HEK293 (cell line): ENCODE measurements around the gene ALOX12B.
A peak's percentile ranks its signal among the peaks of the same experiment; 100 is the strongest.

ENCODE experiments used
- CTCF ChIA-PET: fragments of 350-600 bp; formaldehyde crosslinking; extraction: SDS; loops from one replicate; lab custom pipeline; 2021; ENCODE audit warnings: antibody characterized with exemption; lab: Yijun Ruan, JAX
- POLR2A ChIA-PET: fragments of 300-600 bp; formaldehyde crosslinking; extraction: SDS; loops from one replicate; lab custom pipeline; 2020; ENCODE audit warnings: antibody characterized with exemption, inconsistent platforms; lab: Yijun Ruan, JAX
- H3K27ac ChIP-seq: fragments of 200-500 bp; sonication (Bioruptor generic); 2 replicates; pipeline ENCODE4 v1.5.1; 2014; ENCODE audit warnings: low read depth, low read length, control low read depth, inconsistent platforms; ENCODE audit errors: extremely low read depth
- H3K36me3 ChIP-seq, 2 experiments: fragments of 200-500 bp in 1 of 2; sonication (Bioruptor generic) in 1 of 2; 1 replicate in 1 of 2; 2 replicates in 1 of 2; pipeline ENCODE4 v1.5.1; 2014 to 2017; ENCODE audit warnings: inconsistent platforms in 2 of 2, low read length in 2 of 2; ENCODE audit not compliant: control insufficient read depth in 2 of 2, insufficient read depth in 1 of 2
- H3K4me1 ChIP-seq: fragments of 200-500 bp; sonication (Bioruptor generic); 2 replicates; pipeline ENCODE4 v1.5.1; 2014; ENCODE audit warnings: mild to moderate bottlenecking, low read length, inconsistent platforms; ENCODE audit not compliant: control insufficient read depth, insufficient read depth
- H3K4me3 ChIP-seq: 2 replicates; pipeline ENCODE4 v1.5.1; 2011; ENCODE audit warnings: low read depth, mild to moderate bottlenecking, control low read depth, low read length, moderate library complexity
- H3K9me3 ChIP-seq: fragments of 200-500 bp; sonication (Bioruptor generic); 2 replicates; pipeline ENCODE4 v1.5.1; 2014; ENCODE audit warnings: low read depth, low read length, inconsistent platforms; ENCODE audit not compliant: control insufficient read depth, insufficient read depth
- ATF2 ChIP-seq: fragments of 450-650 bp; formaldehyde crosslinking; IDR thresholded peaks from 2 replicates; pipeline ENCODE4 v1.5.1; 2016; ENCODE audit warnings: missing biosample characterization, missing genetic modification characterization, low read depth
- FEZF1 ChIP-seq: fragments of 450-650 bp; formaldehyde crosslinking; IDR thresholded peaks from 2 replicates; pipeline ENCODE4 v1.5.1; 2016; ENCODE audit warnings: missing biosample characterization, missing genetic modification characterization
- KLF17 ChIP-seq: fragments of 450-650 bp; formaldehyde crosslinking; IDR thresholded peaks from 2 replicates; pipeline ENCODE4 v1.5.1; 2016; ENCODE audit warnings: missing biosample characterization, missing genetic modification characterization
- ZBTB11 ChIP-seq: fragments of 450-650 bp; formaldehyde crosslinking; conservative IDR thresholded peaks from 2 replicates; pipeline ENCODE4 v1.5.1; 2016; ENCODE audit warnings: low read depth, missing biosample characterization, missing genetic modification characterization
- ZFP37 ChIP-seq: fragments of 450-650 bp; formaldehyde crosslinking; IDR thresholded peaks from 2 replicates; pipeline ENCODE4 v1.5.1; 2016; ENCODE audit warnings: missing biosample characterization, missing genetic modification characterization
- ZNF148 ChIP-seq: fragments of 450-650 bp; formaldehyde crosslinking; IDR thresholded peaks from 2 replicates; pipeline ENCODE4 v1.5.0; 2017; ENCODE audit warnings: missing biosample characterization, missing genetic modification characterization, borderline replicate concordance
- ZNF214 ChIP-seq: fragments of 450-650 bp; formaldehyde crosslinking; IDR thresholded peaks from 2 replicates; pipeline ENCODE4 v1.5.1; 2017; ENCODE audit warnings: missing biosample characterization, mild to moderate bottlenecking, missing genetic modification characterization, borderline replicate concordance
- ZNF292 ChIP-seq: fragments of 450-650 bp; formaldehyde crosslinking; IDR thresholded peaks from 2 replicates; pipeline ENCODE4 v1.5.1; 2016; ENCODE audit warnings: low read depth, missing biosample characterization, missing genetic modification characterization, borderline replicate concordance
- ZNF488 ChIP-seq: fragments of 450-650 bp; formaldehyde crosslinking; IDR thresholded peaks from 2 replicates; pipeline ENCODE4 v1.5.1; 2016; ENCODE audit warnings: missing biosample characterization, missing genetic modification characterization
- ZNF639 ChIP-seq: fragments of 450-650 bp; formaldehyde crosslinking; IDR thresholded peaks from 2 replicates; pipeline ENCODE4 v1.5.1; 2016; ENCODE audit warnings: missing biosample characterization, missing genetic modification characterization
- ZNF658 ChIP-seq: fragments of 450-650 bp; formaldehyde crosslinking; IDR thresholded peaks from 2 replicates; pipeline ENCODE4; 2016; ENCODE audit warnings: missing biosample characterization, missing genetic modification characterization
- ZNF664 ChIP-seq: fragments of 450-650 bp; formaldehyde crosslinking; IDR thresholded peaks from 2 replicates; pipeline ENCODE4 v1.5.1; 2016; ENCODE audit warnings: missing biosample characterization, missing genetic modification characterization

The ALOX12B gene

GRCh38 chr17:8101721-8102120 is 14.2 kb upstream of the ALOX12B start:
- Histone ChIP-seq H3K36me3 (no peaks in the 10 kb centered on the region), H3K27ac (no peak overlapping the region), H3K4me1 (no peaks in the 10 kb centered on the region), H3K9me3 (no peaks in the 10 kb centered on the region), H3K4me3 (no peak overlapping the region)
- CTCF ChIA-PET: interaction anchor here (0.5 to 16.9 kb wide), 9 partner anchors 8 to 323 kb away, joined by 3 to 561 read pairs (median 4); partner anchors contain the start of genes ALOX12B and ALOXE3
- POLR2A ChIA-PET: interaction anchor here (0.9 kb wide), 1 partner anchor 9 kb away, joined by 3 read pairs; no protein-coding TSS in a partner anchor
- TF ChIP-seq ATF2 (tag by site-specific recombination): no peak
- no peak for TF ChIP-seq ZNF639 (tag by site-specific recombination)
- no peak for TF ChIP-seq ZNF658
- no peak for TF ChIP-seq ZFP37
- no peak for TF ChIP-seq ZNF214 (tag by site-specific recombination)
- no peak for TF ChIP-seq FEZF1 (tag by site-specific recombination)
- TF ChIP-seq ZBTB11 (tag by site-specific recombination): no peak
- TF ChIP-seq KLF17: no peak
- TF ChIP-seq ZNF488 (tag by site-specific recombination): no peak

GRCh38 chr17:8100763-8101162 is 13.2 kb upstream of the ALOX12B start:
- Histone ChIP-seq H3K4me3 (no peak overlapping the region), H3K4me1 (no peaks in the 10 kb centered on the region), H3K36me3 (no peaks in the 10 kb centered on the region), H3K9me3 (no peaks in the 10 kb centered on the region), H3K27ac (no peak overlapping the region)
- TF ChIP-seq ZNF148 (tag by site-specific recombination) (no peak), ZNF664 (peak; percentile 92), ZNF292 (tag by site-specific recombination) (no peak)
- POLR2A ChIA-PET: interaction anchor here (0.8 kb wide), 1 partner anchor 18 kb away, joined by 6 read pairs; no protein-coding TSS in a partner anchor
- CTCF ChIA-PET: interaction anchor here (0.6 to 16.9 kb wide), 9 partner anchors 9 to 485 kb away, joined by 3 to 561 read pairs (median 4); partner anchors contain the start of genes ALOX12B and ALOXE3
